SK-N-MC (cell line): ENCODE measurements around the gene MXD4.

Experiments used
- EZH2 ChIP-seq: fragments of 200-600 bp; sonication (generic); IDR thresholded peaks from one replicate; pipeline ENCODE4 v1.6.1; 2017; ENCODE audit warnings: antibody characterized with exemption
- FOXP2 ChIP-seq: optimal IDR thresholded peaks from 2 replicates; pipeline ENCODE3; 2011; ENCODE audit warnings: mild to moderate bottlenecking, moderate library complexity; ENCODE audit not compliant: insufficient read depth; ENCODE audit errors: extremely low read length, control extremely low read depth
- POLR2AphosphoS5 ChIP-seq: IDR thresholded peaks from 2 replicates; pipeline ENCODE4 v1.6.1; 2012; ENCODE audit warnings: mild to moderate bottlenecking, low read depth, low read length, borderline replicate concordance

- no peak for TF ChIP-seq POLR2AphosphoS5
- no peak for TF ChIP-seq EZH2
- TF ChIP-seq FOXP2: no peak
Measured at GRCh38 chr4:2267841-2268240, 5.9 kb upstream of the MXD4 start.
